GM23338 (cell line): ENCODE measurements around the gene DCUN1D4. TPM values are rescaled to one million over a fixed set of nuclear protein-coding genes. Genes with fewer than 3 reads are reported as not detected.

Experiments used
- ATAC-seq: fragments of 200-7000 bp; cut with Tn5 transposase; 3 replicates; pipeline ENCODE4 v1.9.1; 2020
- DNase-seq: peaks from one replicate; pipeline ENCODE4 v3.0.0-alpha.2; 2015; ENCODE audit warnings: low spot score
- H2AFZ ChIP-seq: fragments of 200-600 bp; sonication (generic); 2 replicates; pipeline ENCODE4 v1.8.0; 2016; ENCODE audit warnings: antibody characterized with exemption, mild to moderate bottlenecking, moderate library complexity
- H3F3A ChIP-seq: fragments of 200-600 bp; sonication (generic); replicated peaks from 2 replicates; pipeline ENCODE4 v1.8.0; 2017; ENCODE audit warnings: antibody characterized with exemption, mixed run types, low read depth
- H3K27ac ChIP-seq: fragments of 200-600 bp; sonication (generic); 2 replicates; pipeline ENCODE4 v1.6.1; 2016; ENCODE audit warnings: low read depth
- H3K27me3 ChIP-seq: fragments of 200-600 bp; sonication (generic); 2 replicates; pipeline ENCODE4 v1.8.0; 2016; ENCODE audit warnings: mild to moderate bottlenecking, mixed run types, moderate library complexity; ENCODE audit not compliant: insufficient read depth
- H3K36me3 ChIP-seq: fragments of 200-600 bp; sonication (generic); 2 replicates; pipeline ENCODE4 v1.8.0; 2016; ENCODE audit warnings: mild to moderate bottlenecking; ENCODE audit not compliant: insufficient read depth
- H3K4me1 ChIP-seq: fragments of 200-600 bp; sonication (generic); 2 replicates; pipeline ENCODE4 v1.8.0; 2016; ENCODE audit warnings: mild to moderate bottlenecking, moderate library complexity; ENCODE audit not compliant: insufficient read depth
- H3K4me2 ChIP-seq: fragments of 200-600 bp; sonication (generic); 2 replicates; pipeline ENCODE4 v1.7.1; 2017; ENCODE audit warnings: mixed run types
- H3K4me3 ChIP-seq: fragments of 200-600 bp; sonication (generic); 2 replicates; pipeline ENCODE4 v1.6.1; 2016; ENCODE audit warnings: mixed run types
- H3K79me2 ChIP-seq: fragments of 200-600 bp; sonication (generic); replicated peaks from 2 replicates; pipeline ENCODE4 v1.8.0; 2017; ENCODE audit warnings: mild to moderate bottlenecking; ENCODE audit not compliant: insufficient read depth
- H3K9me2 ChIP-seq: fragments of 200-600 bp; sonication (generic); 2 replicates; pipeline ENCODE4 v1.8.0; 2017; ENCODE audit not compliant: insufficient read depth
- H4K20me1 ChIP-seq: fragments of 200-600 bp; sonication (generic); replicated peaks from 2 replicates; pipeline ENCODE4 v1.8.0; 2017; ENCODE audit warnings: mild to moderate bottlenecking; ENCODE audit not compliant: insufficient read depth
- H3K27ac Mint-ChIP-seq: 2 replicates; pipeline ENCODE4 v1.8.0; 2020; ENCODE audit warnings: inconsistent platforms, mild to moderate bottlenecking, moderate library complexity, mixed read lengths
- H3K27me3 Mint-ChIP-seq: 3 replicates; pipeline ENCODE4 v1.8.0; 2022; ENCODE audit warnings: low read depth, mild to moderate bottlenecking, moderate library complexity, mixed read lengths, inconsistent platforms; ENCODE audit not compliant: insufficient read depth, poor library complexity
- H3K36me3 Mint-ChIP-seq: 3 replicates; pipeline ENCODE4 v1.8.0; 2021; ENCODE audit warnings: low read depth, mild to moderate bottlenecking, inconsistent platforms, moderate library complexity, mixed read lengths
- H3K4me1 Mint-ChIP-seq: 3 replicates; pipeline ENCODE4 v1.8.0; 2020; ENCODE audit warnings: mild to moderate bottlenecking, inconsistent platforms, mixed read lengths
- H3K4me3 Mint-ChIP-seq: 3 replicates; pipeline ENCODE4 v1.8.0; 2021; ENCODE audit warnings: moderate library complexity, mild to moderate bottlenecking, inconsistent platforms, mixed read lengths
- H3K9me3 Mint-ChIP-seq: 3 replicates; pipeline ENCODE4 v1.8.0; 2020; ENCODE audit warnings: moderate library complexity, mild to moderate bottlenecking, inconsistent platforms, mixed read lengths
- CREB1 ChIP-seq: fragments of 250-450 bp; sonication (Bioruptor Pico); IDR thresholded peaks from 2 replicates; pipeline ENCODE4 v1.5.0; 2020; ENCODE audit warnings: low read depth, mild to moderate bottlenecking, moderate library complexity
- POLR2AphosphoS5 ChIP-seq: IDR thresholded peaks from 2 replicates; pipeline ENCODE4 v1.6.1; 2016; ENCODE audit warnings: antibody characterized with exemption, low read depth
- STAT1 ChIP-seq: IDR thresholded peaks from one replicate; pipeline ENCODE4 v1.6.1; 2016; ENCODE audit warnings: antibody characterized with exemption; ENCODE audit not compliant: unreplicated experiment
- ZNF331 ChIP-seq: fragments of 250-450 bp; sonication (Bioruptor Pico); IDR thresholded peaks from 2 replicates; pipeline ENCODE4 v1.5.0; 2020; ENCODE audit warnings: low read depth, mild to moderate bottlenecking, moderate library complexity
- polyA plus RNA-seq: library from polyadenylated mRNA; unstranded; fragments of >200 nt; fragmentation: Nextera tagmentation; extraction: Ambion mirVana; gene quantifications from 2 replicates; pipeline ENCODE4 v1.2.1, GENCODE V29; 2016
- total RNA-seq: library from RNA; depleted of rRNA; stranded (reverse); fragments of >200 nt; shearing (Covaris generic); gene quantifications from 2 replicates; pipeline ENCODE4 v1.2.3, GENCODE V29; 2014
- TF ChIP-seq, protein P1 (sequence below), 2 experiments: fragments of 200-600 bp in 1 of 2; sonication (generic) in 1 of 2; conservative IDR thresholded peaks; 2 replicates each; pipeline versions ENCODE4 v1.5.1 to v1.6.1; 2016 to 2017; ENCODE audit warnings: antibody characterized with exemption in 2 of 2, low read depth in 2 of 2, mild to moderate bottlenecking in 2 of 2, moderate library complexity in 1 of 2
- TF ChIP-seq, protein P2 (sequence below): IDR thresholded peaks from one replicate; pipeline ENCODE4 v1.6.1; 2018; ENCODE audit warnings: antibody characterized with exemption; ENCODE audit not compliant: unreplicated experiment
- TF ChIP-seq, protein P3 (sequence below): fragments of 250-450 bp; sonication (Bioruptor Pico); IDR thresholded peaks from 2 replicates; pipeline ENCODE4 v1.5.0; 2020; ENCODE audit warnings: mild to moderate bottlenecking, moderate library complexity

The DCUN1D4 gene
- total and polyA plus RNA-seq, 2 experiments from 2014 or later = 26.1 to 54.8 TPM

DNA sequence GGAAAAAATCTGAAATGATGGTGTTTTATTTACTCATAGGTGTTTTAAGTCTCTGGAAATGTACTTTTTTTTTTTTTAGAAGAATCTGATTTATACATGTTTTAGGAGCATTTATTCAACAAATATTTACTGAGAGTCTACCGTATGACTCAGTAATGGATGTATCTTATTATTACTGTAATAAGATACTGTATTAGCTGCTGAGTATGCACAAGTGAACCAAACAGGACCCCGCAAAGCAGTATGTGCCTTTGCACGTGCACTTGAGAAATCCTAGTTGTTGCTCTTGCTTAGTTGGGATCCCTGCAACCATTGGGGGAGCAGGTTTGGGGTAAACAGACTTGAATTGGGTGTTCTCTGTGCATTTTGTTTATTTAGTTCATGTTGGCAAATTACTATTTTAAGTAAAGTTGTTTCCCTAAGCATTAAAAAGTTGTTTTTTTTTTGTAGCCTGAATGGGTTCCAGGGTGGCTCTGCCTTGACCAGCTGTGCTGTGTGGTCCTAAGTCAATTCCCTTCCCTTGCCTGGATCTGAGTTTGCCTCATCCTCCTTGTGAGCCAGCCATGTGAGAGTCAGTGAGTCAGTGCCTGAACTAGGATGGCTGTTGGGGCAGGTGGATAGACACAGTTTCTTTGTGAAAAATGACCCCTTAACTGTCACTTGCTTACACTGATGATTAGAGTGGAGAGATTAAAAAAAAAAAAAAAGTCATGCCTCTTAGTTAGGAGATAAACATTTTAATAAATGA, 27.7 kb downstream of the DCUN1D4 start:
- Histone ChIP-seq H3K36me3 (peaks cover 31% of the 10 kb centered on the region), H3K79me2 (peaks cover 5% of the 10 kb centered on the region; the same call in 1 of the 2 replicates)
- no peak for ATAC-seq

DNA sequence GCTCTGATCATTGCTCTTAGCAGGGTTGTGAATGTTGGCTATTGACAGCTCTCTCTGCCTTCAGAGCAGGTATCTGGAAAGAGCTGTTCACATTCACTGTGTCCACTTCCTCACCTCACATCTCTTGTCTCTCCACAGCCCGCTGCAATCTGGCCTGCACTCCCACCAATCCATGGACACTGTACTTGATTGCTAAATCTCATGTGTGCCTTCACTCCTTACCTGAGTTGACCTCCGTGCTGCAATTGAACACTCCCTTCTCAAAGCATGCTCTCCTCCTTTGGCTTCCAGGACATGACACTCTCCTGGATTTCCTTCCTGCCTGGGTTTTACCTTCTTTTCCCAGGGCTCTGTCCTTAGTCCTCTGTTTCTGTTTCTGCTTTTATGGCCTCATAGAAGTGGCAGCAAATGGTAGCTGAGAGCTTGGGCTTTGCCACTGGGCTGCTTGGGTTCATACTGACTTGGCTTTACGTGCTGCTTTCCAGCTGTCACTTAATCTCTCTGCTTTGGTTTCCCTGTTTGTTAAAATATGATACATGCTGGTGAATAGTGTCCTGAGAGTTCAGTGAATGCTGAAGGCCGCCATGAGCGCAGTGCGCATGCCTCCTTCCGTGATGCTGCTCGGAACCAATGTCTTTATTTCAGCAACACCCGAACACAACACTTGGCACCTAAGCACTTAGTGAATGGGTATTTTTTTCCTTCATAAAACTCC, 29.5 kb downstream of the DCUN1D4 start:
- no peak overlapping the region for H3K4me3 ChIP-seq
- no peak overlapping the region for H3K27ac Mint-ChIP-seq

More for the DNA sequence above, 27.7 kb downstream of the DCUN1D4 start:
- H3K9me3 Mint-ChIP-seq = no peaks in the 10 kb centered on the region
- H3K27ac ChIP-seq = no peak overlapping the region
- H3K4me3 ChIP-seq = no peak overlapping the region
- peaks cover 85% of the 10 kb centered on the region for H3K36me3 Mint-ChIP-seq
- no peak overlapping the region for H3K27ac Mint-ChIP-seq
- H2AFZ ChIP-seq = no peak overlapping the region
- no peaks in the 10 kb centered on the region for H3K4me1 Mint-ChIP-seq
- TF ChIP-seq STAT1 = no peak
- H3K4me3 Mint-ChIP-seq = no peak overlapping the region
- no peaks in the 10 kb centered on the region for H3F3A ChIP-seq
- H3K9me2 ChIP-seq = no peaks in the 10 kb centered on the region
- H3K4me1 ChIP-seq = no peaks in the 10 kb centered on the region
- H3K27me3 ChIP-seq = no peaks in the 10 kb centered on the region
- DNase-seq = no peak
- H3K4me2 ChIP-seq = no peak overlapping the region
- peaks cover 1% of the 10 kb centered on the region for H3K27me3 Mint-ChIP-seq
- 0 out of 2 replicates have a peak, but pooled peaks cover 6% of the 10 kb centered on the region for H4K20me1 ChIP-seq

More for the DNA sequence above, 29.5 kb downstream of the DCUN1D4 start:
- H3K36me3 ChIP-seq = peaks cover 34% of the 10 kb centered on the region
- H3F3A ChIP-seq = no peaks in the 10 kb centered on the region
- H3K4me1 Mint-ChIP-seq = no peaks in the 10 kb centered on the region
- DNase-seq (no peak), ATAC-seq (no peak)
- H3K27me3 Mint-ChIP-seq = no peaks in the 10 kb centered on the region
- 0 out of 2 replicates have a peak, but pooled peaks cover 10% of the 10 kb centered on the region for H4K20me1 ChIP-seq
- H2AFZ ChIP-seq = no peak overlapping the region
- H3K4me2 ChIP-seq = no peak overlapping the region
- H3K9me2 ChIP-seq = no peaks in the 10 kb centered on the region
- no peaks in the 10 kb centered on the region for H3K4me1 ChIP-seq
- TF ChIP-seq, protein P1, sequence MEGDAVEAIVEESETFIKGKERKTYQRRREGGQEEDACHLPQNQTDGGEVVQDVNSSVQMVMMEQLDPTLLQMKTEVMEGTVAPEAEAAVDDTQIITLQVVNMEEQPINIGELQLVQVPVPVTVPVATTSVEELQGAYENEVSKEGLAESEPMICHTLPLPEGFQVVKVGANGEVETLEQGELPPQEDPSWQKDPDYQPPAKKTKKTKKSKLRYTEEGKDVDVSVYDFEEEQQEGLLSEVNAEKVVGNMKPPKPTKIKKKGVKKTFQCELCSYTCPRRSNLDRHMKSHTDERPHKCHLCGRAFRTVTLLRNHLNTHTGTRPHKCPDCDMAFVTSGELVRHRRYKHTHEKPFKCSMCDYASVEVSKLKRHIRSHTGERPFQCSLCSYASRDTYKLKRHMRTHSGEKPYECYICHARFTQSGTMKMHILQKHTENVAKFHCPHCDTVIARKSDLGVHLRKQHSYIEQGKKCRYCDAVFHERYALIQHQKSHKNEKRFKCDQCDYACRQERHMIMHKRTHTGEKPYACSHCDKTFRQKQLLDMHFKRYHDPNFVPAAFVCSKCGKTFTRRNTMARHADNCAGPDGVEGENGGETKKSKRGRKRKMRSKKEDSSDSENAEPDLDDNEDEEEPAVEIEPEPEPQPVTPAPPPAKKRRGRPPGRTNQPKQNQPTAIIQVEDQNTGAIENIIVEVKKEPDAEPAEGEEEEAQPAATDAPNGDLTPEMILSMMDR (conservative IDR thresholded peaks at IDR 0.05; ENCODE audit: low read depth in 2 of 2) = no peak
- TF ChIP-seq, protein P2, sequence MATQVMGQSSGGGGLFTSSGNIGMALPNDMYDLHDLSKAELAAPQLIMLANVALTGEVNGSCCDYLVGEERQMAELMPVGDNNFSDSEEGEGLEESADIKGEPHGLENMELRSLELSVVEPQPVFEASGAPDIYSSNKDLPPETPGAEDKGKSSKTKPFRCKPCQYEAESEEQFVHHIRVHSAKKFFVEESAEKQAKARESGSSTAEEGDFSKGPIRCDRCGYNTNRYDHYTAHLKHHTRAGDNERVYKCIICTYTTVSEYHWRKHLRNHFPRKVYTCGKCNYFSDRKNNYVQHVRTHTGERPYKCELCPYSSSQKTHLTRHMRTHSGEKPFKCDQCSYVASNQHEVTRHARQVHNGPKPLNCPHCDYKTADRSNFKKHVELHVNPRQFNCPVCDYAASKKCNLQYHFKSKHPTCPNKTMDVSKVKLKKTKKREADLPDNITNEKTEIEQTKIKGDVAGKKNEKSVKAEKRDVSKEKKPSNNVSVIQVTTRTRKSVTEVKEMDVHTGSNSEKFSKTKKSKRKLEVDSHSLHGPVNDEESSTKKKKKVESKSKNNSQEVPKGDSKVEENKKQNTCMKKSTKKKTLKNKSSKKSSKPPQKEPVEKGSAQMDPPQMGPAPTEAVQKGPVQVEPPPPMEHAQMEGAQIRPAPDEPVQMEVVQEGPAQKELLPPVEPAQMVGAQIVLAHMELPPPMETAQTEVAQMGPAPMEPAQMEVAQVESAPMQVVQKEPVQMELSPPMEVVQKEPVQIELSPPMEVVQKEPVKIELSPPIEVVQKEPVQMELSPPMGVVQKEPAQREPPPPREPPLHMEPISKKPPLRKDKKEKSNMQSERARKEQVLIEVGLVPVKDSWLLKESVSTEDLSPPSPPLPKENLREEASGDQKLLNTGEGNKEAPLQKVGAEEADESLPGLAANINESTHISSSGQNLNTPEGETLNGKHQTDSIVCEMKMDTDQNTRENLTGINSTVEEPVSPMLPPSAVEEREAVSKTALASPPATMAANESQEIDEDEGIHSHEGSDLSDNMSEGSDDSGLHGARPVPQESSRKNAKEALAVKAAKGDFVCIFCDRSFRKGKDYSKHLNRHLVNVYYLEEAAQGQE = no peak
- TF ChIP-seq CREB1 (CRISPR knock-in tag) (no peak), ZNF331 (CRISPR knock-in tag) (no peak), POLR2AphosphoS5 (no peak)
- TF ChIP-seq, protein P3, sequence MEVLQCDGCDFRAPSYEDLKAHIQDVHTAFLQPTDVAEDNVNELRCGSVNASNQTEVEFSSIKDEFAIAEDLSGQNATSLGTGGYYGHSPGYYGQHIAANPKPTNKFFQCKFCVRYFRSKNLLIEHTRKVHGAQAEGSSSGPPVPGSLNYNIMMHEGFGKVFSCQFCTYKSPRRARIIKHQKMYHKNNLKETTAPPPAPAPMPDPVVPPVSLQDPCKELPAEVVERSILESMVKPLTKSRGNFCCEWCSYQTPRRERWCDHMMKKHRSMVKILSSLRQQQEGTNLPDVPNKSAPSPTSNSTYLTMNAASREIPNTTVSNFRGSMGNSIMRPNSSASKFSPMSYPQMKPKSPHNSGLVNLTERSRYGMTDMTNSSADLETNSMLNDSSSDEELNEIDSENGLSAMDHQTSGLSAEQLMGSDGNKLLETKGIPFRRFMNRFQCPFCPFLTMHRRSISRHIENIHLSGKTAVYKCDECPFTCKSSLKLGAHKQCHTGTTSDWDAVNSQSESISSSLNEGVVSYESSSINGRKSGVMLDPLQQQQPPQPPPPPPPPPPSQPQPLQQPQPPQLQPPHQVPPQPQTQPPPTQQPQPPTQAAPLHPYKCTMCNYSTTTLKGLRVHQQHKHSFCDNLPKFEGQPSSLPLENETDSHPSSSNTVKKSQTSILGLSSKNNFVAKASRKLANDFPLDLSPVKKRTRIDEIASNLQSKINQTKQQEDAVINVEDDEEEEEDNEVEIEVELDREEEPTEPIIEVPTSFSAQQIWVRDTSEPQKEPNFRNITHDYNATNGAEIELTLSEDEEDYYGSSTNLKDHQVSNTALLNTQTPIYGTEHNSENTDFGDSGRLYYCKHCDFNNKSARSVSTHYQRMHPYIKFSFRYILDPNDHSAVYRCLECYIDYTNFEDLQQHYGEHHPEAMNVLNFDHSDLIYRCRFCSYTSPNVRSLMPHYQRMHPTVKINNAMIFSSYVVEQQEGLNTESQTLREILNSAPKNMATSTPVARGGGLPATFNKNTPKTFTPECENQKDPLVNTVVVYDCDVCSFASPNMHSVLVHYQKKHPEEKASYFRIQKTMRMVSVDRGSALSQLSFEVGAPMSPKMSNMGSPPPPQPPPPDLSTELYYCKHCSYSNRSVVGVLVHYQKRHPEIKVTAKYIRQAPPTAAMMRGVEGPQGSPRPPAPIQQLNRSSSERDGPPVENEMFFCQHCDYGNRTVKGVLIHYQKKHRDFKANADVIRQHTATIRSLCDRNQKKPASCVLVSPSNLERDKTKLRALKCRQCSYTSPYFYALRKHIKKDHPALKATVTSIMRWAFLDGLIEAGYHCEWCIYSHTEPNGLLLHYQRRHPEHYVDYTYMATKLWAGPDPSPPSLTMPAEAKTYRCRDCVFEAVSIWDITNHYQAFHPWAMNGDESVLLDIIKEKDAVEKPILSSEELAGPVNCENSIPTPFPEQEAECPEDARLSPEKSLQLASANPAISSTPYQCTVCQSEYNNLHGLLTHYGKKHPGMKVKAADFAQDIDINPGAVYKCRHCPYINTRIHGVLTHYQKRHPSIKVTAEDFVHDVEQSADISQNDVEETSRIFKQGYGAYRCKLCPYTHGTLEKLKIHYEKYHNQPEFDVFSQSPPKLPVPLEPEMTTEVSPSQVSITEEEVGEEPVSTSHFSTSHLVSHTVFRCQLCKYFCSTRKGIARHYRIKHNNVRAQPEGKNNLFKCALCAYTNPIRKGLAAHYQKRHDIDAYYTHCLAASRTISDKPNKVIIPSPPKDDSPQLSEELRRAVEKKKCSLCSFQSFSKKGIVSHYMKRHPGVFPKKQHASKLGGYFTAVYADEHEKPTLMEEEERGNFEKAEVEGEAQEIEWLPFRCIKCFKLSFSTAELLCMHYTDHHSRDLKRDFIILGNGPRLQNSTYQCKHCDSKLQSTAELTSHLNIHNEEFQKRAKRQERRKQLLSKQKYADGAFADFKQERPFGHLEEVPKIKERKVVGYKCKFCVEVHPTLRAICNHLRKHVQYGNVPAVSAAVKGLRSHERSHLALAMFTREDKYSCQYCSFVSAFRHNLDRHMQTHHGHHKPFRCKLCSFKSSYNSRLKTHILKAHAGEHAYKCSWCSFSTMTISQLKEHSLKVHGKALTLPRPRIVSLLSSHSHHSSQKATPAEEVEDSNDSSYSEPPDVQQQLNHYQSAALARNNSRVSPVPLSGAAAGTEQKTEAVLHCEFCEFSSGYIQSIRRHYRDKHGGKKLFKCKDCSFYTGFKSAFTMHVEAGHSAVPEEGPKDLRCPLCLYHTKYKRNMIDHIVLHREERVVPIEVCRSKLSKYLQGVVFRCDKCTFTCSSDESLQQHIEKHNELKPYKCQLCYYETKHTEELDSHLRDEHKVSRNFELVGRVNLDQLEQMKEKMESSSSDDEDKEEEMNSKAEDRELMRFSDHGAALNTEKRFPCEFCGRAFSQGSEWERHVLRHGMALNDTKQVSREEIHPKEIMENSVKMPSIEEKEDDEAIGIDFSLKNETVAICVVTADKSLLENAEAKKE (CRISPR knock-in tag) = no peak
- H3K36me3 Mint-ChIP-seq = peaks cover 81% of the 10 kb centered on the region
- H3K9me3 Mint-ChIP-seq = no peaks in the 10 kb centered on the region
- no peak overlapping the region for H3K27ac ChIP-seq
- H3K27me3 ChIP-seq = no peaks in the 10 kb centered on the region
- H3K4me3 Mint-ChIP-seq = no peak overlapping the region
- H3K79me2 ChIP-seq = peaks cover 5% of the 10 kb centered on the region; the same call in 1 of the 2 replicates
